NCI-H1092 (cell line): Measurements from ENCODE around the gene C16orf96.

Experiments used
- DNase-seq: peaks from one replicate; lab custom pipeline; 2025; lab: John Stamatoyannopoulos, UW

C16orf96 gene

DNA sequence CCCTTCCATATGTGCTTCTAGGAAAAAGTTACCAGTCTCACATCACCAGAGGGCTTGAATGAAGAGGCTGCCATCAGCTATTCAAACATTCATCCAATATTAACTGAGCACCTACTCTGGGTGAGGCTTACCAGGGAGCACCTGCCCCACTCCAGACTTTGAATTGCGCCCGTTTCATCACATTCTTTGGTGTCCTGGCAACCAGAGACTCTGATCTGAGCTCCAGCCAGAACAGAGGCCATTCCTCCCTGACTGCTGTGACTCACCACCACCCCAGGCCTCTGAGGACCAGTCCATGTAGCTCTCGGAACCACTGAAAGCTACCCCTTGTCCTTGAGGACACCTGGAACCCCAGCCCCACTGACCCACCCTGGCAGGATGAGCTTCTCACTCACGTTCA is at the start of gene C16orf96:
C16orf96 (plus strand) TSS at position 229 of the 400 bp plus-strand sequence; CDS start at position 379, 150 bp downstream.
- DNase-seq: no peak

DNA sequence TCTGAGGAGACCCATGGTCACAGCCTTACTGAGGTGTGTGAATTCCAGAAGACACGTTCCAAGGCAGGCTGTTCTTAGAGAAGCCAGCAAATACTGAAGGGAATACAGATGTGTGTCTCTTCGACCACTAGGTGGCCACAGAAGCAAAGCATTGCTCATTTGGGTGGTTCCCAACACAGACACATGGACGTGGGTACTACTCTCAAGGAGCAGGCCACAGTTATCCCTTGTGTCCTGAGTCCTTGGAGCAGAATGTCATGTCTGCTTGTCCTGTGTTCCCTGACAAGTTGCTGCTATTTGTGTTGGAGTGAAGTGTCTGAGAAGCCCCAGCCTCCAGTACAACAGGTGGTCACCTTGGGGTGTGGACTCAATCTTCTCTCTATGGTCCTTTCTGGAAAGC is 49.7 kb upstream of the C16orf96 start:
- peak; percentile 36 for DNase-seq

DNA sequence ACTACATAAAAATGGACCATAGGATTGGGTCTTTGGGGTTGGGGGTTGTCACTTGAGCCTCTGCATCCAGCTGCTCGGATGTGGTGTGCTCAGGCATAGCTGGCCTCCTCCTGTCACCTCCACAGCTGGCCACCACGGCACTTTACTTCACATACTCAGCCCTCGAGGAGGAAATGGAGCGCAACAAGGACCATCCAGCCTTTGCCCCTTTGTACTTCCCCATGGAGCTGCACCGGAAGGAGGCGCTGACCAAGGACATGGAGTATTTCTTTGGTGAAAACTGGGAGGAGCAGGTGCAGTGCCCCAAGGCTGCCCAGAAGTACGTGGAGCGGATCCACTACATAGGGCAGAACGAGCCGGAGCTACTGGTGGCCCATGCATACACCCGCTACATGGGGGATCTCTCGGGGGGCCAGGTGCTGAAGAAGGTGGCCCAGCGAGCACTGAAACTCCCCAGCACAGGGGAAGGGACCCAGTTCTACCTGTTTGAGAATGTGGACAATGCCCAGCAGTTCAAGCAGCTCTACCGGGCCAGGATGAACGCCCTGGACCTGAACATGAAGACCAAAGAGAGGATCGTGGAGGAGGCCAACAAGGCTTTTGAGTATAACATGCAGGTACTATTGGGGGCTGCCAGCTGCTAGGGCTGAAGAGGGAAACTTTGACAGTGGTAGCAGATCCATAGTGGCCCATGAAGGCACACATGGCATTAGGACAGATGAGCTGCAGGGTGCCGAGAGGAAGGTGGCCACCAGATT is 48.4 kb upstream of the C16orf96 start:
- no peak for DNase-seq

DNA sequence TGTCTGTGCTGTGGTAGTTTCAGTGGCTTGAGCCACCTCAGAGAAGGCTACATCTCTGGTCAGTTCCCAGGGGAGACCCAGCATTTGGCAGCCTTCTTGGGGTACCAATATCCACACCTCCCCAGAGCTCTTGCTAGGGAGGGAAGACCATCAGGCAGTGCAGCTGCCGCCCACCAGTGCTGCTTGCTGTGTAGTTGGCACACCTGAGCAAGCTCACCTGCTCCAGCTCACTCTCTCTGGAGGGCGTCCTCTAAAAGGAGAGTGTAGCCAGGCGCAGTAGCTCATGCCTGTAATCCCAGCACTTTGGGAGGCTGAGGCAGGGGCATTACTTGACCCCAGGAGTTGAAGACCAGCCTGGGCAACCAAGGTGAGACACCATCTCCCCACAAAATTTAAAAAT is 47.3 kb upstream of the C16orf96 start:
- no peak for DNase-seq

DNA sequence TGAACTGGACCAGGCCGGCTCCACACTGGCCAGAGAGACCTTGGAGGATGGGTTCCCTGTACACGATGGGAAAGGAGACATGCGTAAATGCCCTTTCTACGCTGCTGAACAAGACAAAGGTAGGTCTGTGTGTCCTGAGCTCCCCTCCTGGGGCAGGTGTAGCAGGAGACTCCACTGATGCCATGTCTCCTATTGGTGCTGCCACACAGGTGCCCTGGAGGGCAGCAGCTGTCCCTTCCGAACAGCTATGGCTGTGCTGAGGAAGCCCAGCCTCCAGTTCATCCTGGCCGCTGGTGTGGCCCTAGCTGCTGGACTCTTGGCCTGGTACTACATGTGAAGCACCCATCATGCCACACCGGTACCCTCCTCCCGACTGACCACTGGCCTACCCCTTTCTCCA is 46.7 kb upstream of the C16orf96 start:
- no peak for DNase-seq

DNA sequence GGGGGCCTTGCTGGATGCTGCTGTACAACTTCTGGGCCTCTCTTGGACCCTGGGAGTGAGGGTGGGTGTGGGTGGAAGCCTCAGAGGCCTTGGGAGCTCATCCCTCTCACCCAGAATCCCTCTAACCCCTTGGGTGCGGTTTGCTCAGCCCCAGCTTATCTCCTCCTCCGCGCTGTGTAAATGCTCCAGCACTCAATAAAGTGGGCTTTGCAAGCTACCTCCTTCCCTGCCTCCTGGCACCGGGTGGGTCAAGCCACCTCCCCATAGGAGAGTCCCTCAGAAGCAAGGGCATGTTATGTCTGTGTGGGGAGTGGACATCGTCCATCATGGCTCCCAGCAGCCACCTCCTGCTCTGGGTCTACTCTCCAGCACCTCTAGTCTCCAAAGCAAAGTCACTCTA is 46.0 kb upstream of the C16orf96 start:
- DNase-seq: no peak

DNA sequence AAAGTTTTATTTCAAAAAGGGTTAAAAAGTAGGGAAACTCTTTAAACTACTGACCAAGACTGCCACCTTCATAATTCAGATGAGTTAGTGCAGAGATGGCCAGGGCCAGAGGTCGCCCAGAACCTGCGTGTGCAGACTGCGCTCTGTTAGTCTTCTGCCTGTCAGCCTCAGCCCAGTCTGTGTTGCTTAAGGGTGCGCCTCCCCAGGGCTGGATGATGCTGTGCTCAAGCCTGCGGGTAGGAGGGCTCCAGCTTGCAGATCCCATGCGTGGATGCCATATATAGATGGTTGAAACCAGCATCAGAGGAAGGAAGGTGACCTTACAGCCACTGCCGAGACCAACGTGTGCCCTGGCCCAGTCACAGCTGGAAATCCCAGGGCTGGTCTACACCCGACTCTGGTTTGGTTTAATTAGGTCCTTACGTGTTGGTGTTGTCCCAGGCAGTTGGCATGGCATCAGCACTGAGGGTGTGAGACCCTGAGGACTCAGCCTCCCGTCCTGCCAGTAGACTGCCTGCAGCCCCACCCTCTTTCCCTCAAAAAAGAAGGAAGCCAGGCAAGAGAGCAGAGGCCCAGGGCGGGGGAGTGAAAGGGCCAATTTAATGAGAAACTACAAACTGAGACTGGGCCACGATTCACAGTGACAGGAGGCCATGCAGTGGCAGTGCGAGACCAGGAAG is 45.3 kb upstream of the C16orf96 start:
- no peak for DNase-seq

DNA sequence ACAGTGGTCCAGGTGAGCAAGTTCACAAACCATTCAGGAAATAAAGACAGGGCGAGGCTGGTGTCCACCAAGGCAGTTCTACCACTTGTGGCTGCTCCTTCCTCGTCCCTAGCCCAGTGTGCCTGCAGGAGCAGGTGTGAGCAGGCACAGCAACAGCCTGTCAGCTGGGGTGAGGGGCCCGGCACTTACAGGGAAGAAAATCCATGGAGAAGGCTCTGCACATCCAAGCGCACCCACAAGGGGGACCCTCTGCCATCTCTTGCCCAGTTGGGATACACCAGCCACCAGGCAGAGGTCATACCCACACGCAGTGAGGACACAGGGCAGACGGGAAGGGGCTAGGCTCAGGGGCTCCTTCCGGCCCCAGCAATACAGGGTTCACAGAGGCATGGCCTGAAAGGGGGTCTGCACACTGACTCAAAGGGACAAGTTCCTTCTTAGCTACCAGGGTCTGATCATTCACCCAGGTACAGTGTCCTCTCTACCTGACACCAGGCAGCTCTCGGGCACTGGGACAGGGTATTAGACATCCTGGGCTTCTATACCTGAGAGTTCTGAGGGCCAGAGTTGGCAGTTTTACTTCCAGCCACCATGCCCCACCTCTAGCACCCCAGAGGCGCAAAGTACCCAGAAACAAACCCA is 44.6 kb upstream of the C16orf96 start:
- DNase-seq: peak; percentile 18

DNA sequence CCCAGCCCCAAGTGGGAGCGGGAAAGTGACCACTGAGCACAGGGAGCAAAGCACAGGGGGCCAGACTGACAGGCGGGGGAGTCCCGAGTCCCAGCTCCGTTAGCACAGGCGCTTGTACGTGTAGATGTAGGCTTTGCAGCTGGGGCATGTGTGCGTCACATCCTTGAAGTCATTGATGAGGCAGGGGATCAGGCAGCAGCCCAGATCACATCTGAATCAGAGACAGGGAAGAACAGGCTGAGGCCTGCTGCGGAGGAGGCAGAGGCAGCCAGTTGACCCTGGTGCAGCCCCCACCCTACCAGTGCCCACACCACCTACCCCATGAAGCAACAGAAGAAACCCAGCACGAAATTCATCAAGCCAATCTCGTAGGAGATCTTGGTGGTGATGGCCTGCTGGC is 43.7 kb upstream of the C16orf96 start:
- no peak for DNase-seq

DNA sequence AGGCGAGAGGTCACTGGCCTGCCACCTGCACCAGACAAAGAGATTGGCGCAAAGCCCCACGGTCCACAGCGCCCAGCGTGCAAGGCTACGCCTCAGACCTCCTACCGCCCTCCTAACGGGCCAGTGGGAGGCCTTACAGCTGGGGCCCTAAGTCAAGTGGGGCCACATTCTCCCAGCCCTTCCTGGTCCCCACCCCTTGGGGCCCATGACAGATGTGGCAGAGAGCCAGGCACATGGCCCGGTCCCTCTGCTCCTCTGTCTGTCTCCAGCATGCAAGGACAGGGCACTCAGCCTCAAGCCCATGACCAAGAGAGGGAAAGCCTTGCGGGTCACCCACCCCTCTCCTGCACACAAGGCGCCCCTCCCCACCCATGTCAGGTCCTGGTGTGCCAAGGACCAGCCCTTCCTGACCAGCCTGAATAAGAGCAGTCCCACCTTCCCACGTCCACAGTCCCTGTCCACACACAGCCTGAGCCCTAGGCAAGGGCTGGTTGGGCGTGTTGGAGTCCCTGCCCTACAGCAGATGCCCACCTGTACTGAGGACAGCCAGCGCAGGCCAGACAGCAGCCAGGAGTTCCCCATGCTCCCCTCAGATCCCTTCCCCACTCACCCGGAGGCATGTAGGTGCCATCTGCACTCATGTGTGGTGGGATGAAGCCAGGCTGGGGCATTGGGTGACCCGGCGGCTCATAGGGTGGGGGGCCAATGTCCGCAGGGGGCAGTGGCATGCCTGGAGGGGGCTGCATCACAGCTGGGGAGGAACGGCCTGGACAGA is 42.9 kb upstream of the C16orf96 start:
- no peak for DNase-seq

DNA sequence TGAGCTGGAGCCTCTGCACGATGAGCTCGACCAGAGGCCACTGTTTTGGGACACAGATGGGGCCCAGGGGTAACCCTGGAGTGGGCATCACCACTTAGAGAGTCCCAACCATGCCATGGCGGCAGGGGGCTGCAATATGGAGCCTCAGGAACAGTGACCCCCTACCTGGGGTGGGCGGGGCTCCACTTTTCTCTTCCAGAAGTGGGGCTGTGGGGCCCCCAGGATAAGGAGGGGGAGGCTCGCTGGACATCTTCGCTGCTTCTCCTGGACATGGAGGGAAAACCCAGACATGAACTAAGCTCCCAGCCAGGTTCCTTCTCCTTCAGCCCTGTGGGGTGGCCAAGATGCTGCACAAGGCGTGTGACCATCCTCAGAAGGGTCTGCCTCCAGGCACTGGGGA is 42.3 kb upstream of the C16orf96 start:
- no peak for DNase-seq

DNA sequence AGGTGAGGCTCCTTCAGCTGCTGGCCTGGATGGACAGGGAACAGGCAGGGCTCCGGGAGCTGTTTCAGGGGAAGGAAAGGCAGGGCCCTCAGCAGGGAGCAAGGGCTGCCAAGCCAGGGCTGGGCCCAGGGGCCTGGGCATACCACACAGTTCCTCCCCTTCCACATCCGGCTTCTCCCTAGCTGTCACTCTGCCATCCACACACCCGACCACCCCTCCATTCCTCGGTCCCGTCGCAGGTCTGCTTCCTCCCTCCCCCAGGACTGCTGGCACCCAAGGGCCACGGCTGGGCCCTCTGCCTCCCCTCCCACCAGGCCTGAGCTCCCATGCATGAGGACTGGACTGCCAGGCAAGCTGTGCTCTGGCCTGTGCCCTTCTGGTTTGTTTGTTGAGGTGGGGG is 41.5 kb upstream of the C16orf96 start:
- DNase-seq: no peak

DNA sequence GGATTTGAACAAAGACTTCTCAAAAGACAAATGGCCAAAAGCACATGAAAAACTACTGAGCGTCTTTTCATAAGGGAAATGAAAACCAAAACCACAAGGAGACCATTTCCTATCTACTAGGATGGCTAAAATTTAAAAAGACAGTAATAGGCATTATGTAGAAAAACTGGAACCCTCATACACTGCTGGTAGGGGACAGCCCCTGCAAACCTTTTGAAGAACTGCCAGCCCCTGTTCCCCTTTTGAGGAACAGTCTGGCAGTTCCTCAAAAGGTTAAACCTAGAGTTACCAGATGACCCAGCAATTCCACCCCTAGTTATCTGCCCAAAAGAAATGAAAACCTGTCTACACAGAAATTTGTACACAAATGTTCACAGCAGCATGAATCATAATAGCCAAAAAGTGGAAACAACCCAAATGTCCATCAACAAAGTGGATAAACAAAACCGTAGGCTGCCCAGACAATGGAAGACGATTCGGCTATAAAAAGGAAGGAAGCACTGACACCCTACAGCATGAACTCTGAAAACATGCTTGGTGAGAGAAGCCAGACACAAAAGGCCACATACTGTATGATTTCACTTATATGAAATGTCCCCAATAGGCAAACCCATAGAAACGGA is 40.4 kb upstream of the C16orf96 start:
- no peak for DNase-seq

DNA sequence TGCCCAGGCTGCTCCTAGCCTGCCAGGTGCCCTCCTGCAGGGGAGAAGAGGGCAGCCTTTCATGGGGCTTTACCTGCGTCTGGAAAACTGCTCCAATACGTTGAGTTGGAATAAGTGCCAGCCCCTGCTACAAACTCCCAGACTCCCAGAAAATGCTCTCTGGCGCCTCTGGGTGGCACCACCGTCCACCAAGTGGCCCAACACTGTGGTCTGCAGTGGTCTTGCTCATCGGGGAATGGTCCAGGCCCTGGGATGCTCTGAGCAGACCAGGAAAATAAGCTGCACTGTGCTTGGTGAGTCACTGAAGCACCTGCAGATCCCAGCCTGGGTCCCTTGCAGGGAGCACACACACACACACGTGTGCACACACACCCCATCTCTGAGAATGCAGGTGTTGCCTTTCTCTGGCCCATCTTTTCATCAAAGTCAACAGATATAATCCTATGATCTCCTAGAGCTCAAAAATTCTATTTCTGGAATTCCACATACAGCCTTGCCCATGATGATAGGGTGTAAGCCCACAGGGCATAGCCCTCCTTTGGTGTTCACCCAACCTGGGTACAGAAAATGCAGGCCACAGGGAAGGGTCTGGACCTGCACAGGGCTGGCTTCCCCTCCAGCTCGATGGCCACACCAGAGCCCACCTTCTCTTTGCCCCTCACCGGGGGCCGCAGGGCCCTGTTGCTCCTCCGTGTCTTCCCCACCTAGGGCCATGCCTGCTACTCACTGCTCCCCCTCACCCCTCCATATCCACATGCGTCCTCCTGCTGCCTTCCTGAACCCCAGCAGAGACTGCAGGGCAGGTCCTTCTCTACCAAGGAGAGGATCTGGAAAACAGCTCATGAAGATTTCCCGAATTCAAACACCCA is 38.1 kb upstream of the C16orf96 start:
- DNase-seq: peak; percentile 15

DNA sequence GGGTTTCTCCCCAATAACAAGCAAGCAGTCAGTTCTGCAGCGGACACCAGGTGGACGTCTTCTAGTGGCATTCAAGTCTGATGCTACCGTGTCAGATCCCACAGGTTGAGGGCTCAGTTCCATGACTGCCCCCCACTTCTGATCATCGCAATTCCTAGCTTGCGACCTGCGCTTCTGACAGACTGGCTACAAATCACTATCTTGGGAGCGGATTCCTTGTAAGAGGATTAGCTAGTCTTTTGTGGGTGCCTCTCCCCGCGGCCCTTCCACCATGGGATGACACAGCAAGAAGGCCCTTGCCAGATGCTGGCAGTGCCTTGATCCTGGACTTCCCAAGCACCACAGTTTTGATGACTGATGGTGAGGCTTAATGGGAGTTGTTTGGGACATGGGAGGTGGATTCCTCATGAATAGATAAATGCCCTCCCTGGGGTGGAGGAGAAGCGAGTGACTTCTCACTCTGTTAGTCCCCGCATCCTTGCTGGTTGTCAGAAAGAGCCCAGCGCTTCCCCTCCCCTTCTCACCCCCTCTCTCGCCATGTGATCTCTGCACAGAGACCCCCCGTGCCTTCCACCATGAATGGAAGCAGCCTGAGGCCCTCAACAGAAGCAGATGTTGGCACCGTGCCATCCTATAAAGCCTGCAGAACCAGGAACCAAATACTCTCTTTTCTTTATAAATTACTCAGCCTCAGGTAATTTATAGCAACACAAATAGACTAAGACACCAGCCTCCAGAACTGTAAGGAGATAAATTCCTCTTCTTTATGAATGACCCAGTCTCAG is 36.7 kb upstream of the C16orf96 start:
- DNase-seq: no peak

DNA sequence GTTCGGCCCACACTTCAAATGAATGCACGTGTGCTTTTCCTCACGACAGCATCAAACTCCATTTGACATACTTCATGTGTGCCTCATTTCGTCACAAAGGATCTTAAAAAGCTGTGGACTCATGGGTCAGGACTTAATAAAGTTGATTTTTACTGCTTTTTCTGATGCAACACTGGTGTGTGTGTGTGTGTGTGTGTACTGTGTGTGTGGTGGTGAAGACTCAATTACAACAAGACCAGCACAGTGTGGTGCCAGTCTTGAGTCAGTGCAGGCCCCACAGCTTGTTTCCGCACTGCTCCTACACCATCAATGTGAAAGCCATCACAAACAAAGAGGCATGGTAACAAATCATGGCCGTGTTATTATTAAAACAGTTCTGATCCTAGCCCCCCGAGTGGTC is 35.2 kb upstream of the C16orf96 start:
- no peak for DNase-seq

DNA sequence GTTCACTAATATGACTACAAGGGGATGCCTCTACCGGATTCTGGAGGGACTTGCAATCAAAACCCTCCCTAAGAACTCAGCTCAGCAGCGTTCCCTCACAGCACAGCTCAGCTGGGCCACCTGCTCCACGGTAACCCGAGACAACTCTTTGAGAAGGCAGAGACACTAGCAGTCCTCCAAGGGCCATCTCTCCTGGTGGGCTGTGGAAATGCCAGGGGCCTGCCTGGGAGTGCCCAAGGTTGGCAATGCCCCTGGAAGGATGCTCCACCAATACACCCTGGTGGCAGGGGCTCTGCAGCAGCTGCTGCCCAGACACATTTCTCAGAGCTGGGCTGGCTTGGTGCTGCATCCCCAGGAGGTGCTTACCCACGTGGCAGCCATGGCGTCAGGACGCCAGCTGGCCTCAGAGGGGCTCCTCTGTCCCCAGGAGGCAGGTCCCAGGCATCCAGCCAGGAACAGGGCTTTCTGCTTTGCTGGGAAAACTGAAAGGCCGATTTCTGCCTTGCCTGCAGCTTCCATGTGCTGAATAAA is 34.0 kb upstream of the C16orf96 start:
- DNase-seq: peak; percentile 83

DNA sequence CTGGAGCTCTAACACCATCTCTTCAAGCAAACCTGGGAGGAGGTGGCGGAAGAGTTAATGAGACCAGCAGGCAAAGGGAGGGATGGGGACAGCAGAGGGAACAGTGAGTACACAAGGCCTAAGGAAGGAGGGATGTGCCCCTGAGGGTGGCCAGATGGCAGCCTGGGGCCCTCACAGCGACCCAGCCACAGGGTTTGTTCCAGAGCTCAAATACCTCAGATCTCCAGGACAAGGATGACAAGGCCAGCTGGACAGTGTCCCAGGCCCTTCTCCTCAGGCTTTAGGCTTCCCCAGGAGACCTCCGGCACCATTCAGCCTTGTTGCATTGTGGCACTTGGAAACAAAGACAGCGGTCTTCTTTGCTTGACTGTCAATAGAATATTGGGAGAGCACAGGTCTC is 32.5 kb upstream of the C16orf96 start:
- DNase-seq: no peak

DNA sequence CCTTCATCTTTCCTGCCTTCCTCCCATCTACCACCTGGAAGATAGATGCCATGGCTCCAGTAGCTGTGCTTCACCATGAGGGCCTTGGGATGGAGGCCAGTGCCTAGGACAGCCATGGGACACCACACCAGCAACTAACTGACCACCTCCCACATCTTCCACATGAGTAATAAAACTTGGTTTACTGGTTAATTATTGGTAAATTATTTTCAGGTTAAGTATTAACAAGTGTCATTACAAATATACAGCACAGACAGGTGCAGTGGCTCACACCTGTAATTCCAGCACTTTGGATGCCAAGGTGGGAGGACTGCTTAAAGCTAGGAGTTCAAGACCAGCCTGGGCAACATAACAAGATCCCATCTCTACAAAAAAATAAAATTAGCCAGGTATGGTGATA is 31.6 kb upstream of the C16orf96 start:
- no peak for DNase-seq

DNA sequence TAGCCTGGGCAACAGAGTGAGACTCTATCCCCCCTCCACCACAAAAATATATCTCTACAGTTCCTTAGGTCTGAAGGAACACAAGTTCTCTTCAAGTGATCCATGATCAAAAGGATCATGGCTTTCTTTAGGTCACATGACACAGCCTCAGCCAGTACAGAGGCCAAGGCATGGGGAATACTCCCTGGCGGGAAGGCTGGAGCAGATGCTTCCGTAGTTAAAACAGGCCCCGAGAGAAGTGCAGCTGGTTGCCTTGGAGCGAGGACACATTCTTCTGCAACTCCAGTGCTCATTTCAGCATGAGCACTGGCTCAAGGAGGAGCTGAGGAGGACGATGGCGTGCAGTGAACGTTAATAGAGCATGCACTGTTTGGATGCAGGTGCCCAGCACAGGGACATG is 31.1 kb upstream of the C16orf96 start:
- DNase-seq: no peak
